ENCODE results near the gene RNF13.

DNA sequence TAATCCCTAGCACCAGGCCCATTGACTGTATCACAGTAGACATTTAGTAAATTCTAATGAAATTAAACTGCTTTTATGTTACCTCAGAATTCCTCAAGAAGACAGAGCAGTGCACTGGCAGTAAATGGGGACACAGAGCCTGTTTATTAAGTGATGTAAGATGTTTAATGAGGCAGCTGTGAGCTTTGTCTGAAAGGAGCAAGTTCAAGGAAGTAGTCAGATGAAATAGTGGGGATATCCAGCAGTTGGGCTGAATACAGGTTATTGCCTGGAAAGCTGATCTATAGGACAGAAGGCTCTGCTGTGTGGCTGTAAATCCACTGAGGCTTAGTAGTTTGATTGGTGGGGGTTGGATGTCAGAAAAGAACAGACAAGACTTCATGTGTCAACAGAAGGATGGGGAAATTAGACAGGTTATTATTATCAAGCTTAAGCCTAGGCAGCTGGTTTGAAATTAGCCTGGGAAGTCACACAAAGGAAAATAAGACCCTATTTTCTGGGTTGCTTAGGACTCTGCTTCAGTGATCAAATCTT lies 95.5 kb downstream of the RNF13 start:
- TF ChIP-seq CTCF (IDR thresholded peaks at IDR 0.05) (no peak), POLR2A (IDR thresholded peaks at IDR 0.05) (no peak)
